Astrocyte of the spinal cord (primary cell): ENCODE data around the gene GABRB1.

Experiments used
- DNase-seq: peaks from one replicate; pipeline ENCODE4 v3.0.0; 2011; ENCODE audit warnings: low read depth, low spot score
- H3K4me3 ChIP-seq: 2 replicates; pipeline ENCODE4 v1.5.1; 2011; ENCODE audit warnings: low read depth, mild to moderate bottlenecking, low read length, moderate library complexity
- CTCF ChIP-seq: IDR thresholded peaks from 2 replicates; pipeline ENCODE4 v1.5.1; 2012; ENCODE audit warnings: low read depth, mild to moderate bottlenecking, low read length, inconsistent platforms
- in situ Hi-C: cut with HindIII; loops from 2 replicates; pipeline ENCODE4 v1.10.0; 2017; ENCODE audit warnings: low sequenced_read_pairs

Gene GABRB1

GRCh38 chr4:47217884-47218283, 186.5 kb downstream of the GABRB1 start:
- H3K4me3 ChIP-seq: no peak overlapping the region
- in situ Hi-C loops: no loop called here
- no peak for TF ChIP-seq CTCF
- DNase-seq: no peak

- DNase-seq: no peak
- H3K4me3 ChIP-seq: no peak overlapping the region
- in situ Hi-C loops: no loop called here
- TF ChIP-seq CTCF: no peak
These were observed 187.3 kb downstream of the GABRB1 start for GRCh38 chr4:47218631-47219030.

- DNase-seq: no peak
- in situ Hi-C loops: no loop called here
- no peak overlapping the region for H3K4me3 ChIP-seq
- TF ChIP-seq CTCF: no peak
These were observed 188.2 kb downstream of the GABRB1 start for GRCh38 chr4:47219586-47219985.

- TF ChIP-seq CTCF: no peak
- in situ Hi-C loops: no loop called here
- DNase-seq: peak; percentile 78
- no peak overlapping the region for H3K4me3 ChIP-seq
These were observed 190.4 kb downstream of the GABRB1 start for GRCh38 chr4:47221721-47222120.

GRCh38 chr4:47222276-47222675, 190.9 kb downstream of the GABRB1 start:
- DNase-seq: no peak
- no peak for TF ChIP-seq CTCF
- H3K4me3 ChIP-seq: no peak overlapping the region
- in situ Hi-C loops: no loop called here

- no peak for DNase-seq
- no peak overlapping the region for H3K4me3 ChIP-seq
- in situ Hi-C loops: no loop called here
- TF ChIP-seq CTCF: no peak
These were observed 193.0 kb downstream of the GABRB1 start for GRCh38 chr4:47224361-47224760.

- H3K4me3 ChIP-seq: no peak overlapping the region
- in situ Hi-C loops: no loop called here
- no peak for DNase-seq
- TF ChIP-seq CTCF: no peak
These were observed 204.4 kb downstream of the GABRB1 start for GRCh38 chr4:47235721-47236120.
